CD14-positive monocyte (primary cell): ENCODE data around the gene COL6A1. TPM values are rescaled to one million over a fixed set of nuclear protein-coding genes. Genes with fewer than 3 reads are reported as not detected.

Experiments
- DNase-seq, 3 donors: peaks; one replicate each; pipeline ENCODE4 v3.0.0-alpha.2; 2011 to 2022
- H2AFZ ChIP-seq: 2 replicates; pipeline ENCODE4 v1.6.0; 2012; ENCODE audit warnings: mild to moderate bottlenecking, low read depth, low read length, inconsistent platforms; ENCODE audit not compliant: insufficient read depth, poor library complexity, severe bottlenecking
- H3K27ac ChIP-seq, 2 donors: 1 replicate in 1 of 2; 2 replicates in 1 of 2; pipeline ENCODE4 v1.5.1; 2012 to 2013; ENCODE audit warnings: low read length in 2 of 2, control low read depth in 1 of 2, inconsistent platforms in 1 of 2, low read depth in 1 of 2, mild to moderate bottlenecking in 1 of 2
- H3K27me3 ChIP-seq, 2 donors: one replicate each; pipeline versions ENCODE4 v1.6.0 to v1.6.1; 2011 to 2013; ENCODE audit warnings: low read length in 2 of 2; ENCODE audit not compliant: control insufficient read depth in 2 of 2, insufficient read depth in 2 of 2
- H3K36me3 ChIP-seq, 2 donors: replicated peaks in 1 of 2; 1 replicate in 1 of 2; 2 replicates in 1 of 2; pipeline versions ENCODE4 v1.5.1 to v1.6.1; 2012 to 2013; ENCODE audit warnings: low read length in 2 of 2, control low read depth in 1 of 2, inconsistent platforms in 1 of 2, mild to moderate bottlenecking in 1 of 2; ENCODE audit not compliant: insufficient read depth in 2 of 2, control insufficient read depth in 1 of 2
- H3K4me1 ChIP-seq, 2 donors: 1 replicate in 1 of 2; 2 replicates in 1 of 2; pipeline versions ENCODE4 v1.5.1 to v1.6.1; 2012 to 2013; ENCODE audit warnings: low read length in 2 of 2, control low read depth in 1 of 2, inconsistent platforms in 1 of 2, mild to moderate bottlenecking in 1 of 2, moderate library complexity in 1 of 2; ENCODE audit not compliant: insufficient read depth in 2 of 2, control insufficient read depth in 1 of 2
- H3K4me2 ChIP-seq: replicated peaks from 2 replicates; pipeline ENCODE3; 2012; ENCODE audit warnings: low read length, moderate library complexity, mild to moderate bottlenecking; ENCODE audit not compliant: poor library complexity, severe bottlenecking; ENCODE audit errors: extremely low read depth
- H3K4me3 ChIP-seq, 3 experiments: fragments of 200-600 bp in 1 of 3; sonication (generic) in 1 of 3; replicated peaks in 1 of 3; 1 replicate in 2 of 3; 2 replicates in 1 of 3; pipeline ENCODE4 v1.5.1; 2011 to 2013; ENCODE audit warnings: low read length in 3 of 3, mild to moderate bottlenecking in 3 of 3, control low read depth in 2 of 3, low read depth in 2 of 3, inconsistent platforms in 1 of 3, moderate library complexity in 1 of 3
- H3K79me2 ChIP-seq: 2 replicates; pipeline ENCODE4 v1.6.0; 2012; ENCODE audit warnings: mild to moderate bottlenecking, control low read depth, inconsistent platforms, low read length, moderate library complexity; ENCODE audit not compliant: insufficient read depth
- H3K9ac ChIP-seq: 2 replicates; pipeline ENCODE4 v1.6.0; 2017; ENCODE audit warnings: low read length, mild to moderate bottlenecking; ENCODE audit not compliant: insufficient read depth, poor library complexity, severe bottlenecking
- H3K9me3 ChIP-seq, 2 donors: replicated peaks in 1 of 2; 1 replicate in 1 of 2; 2 replicates in 1 of 2; pipeline versions ENCODE4 v1.5.1 to v1.6.1; 2012 to 2013; ENCODE audit warnings: low read length in 2 of 2, control low read depth in 1 of 2; ENCODE audit not compliant: control insufficient read depth in 1 of 2, insufficient read depth in 1 of 2
- H4K20me1 ChIP-seq: 2 replicates; pipeline ENCODE4 v1.6.0; 2012; ENCODE audit warnings: mild to moderate bottlenecking, low read length, control low read depth, moderate library complexity; ENCODE audit not compliant: insufficient read depth
- H3K27ac Mint-ChIP-seq, 7 donors: one replicate each; pipeline ENCODE4 v1.8.0; 2020; ENCODE audit warnings: mild to moderate bottlenecking in 7 of 7, mixed read lengths in 7 of 7, moderate library complexity in 6 of 7, inconsistent platforms in 2 of 7
- H3K27me3 Mint-ChIP-seq, 3 donors: one replicate each; pipeline ENCODE4 v1.8.0; 2021 to 2022; ENCODE audit warnings: low read depth in 3 of 3, mild to moderate bottlenecking in 3 of 3, mixed read lengths in 3 of 3, moderate library complexity in 3 of 3, inconsistent platforms in 1 of 3
- H3K36me3 Mint-ChIP-seq, 2 donors: one replicate each; pipeline ENCODE4 v1.8.0; 2020; ENCODE audit warnings: mixed read lengths in 2 of 2, inconsistent platforms in 1 of 2, mild to moderate bottlenecking in 1 of 2
- H3K4me1 Mint-ChIP-seq: one replicate; pipeline ENCODE4 v1.8.0; 2020; ENCODE audit warnings: mild to moderate bottlenecking, mixed read lengths
- H3K4me3 Mint-ChIP-seq, 2 donors: one replicate each; pipeline ENCODE4 v1.8.0; 2020; ENCODE audit warnings: mild to moderate bottlenecking in 2 of 2, mixed read lengths in 2 of 2, moderate library complexity in 1 of 2
- H3K9me3 Mint-ChIP-seq, 7 donors: one replicate each; pipeline ENCODE4 v1.8.0; 2020 to 2022; ENCODE audit warnings: mixed read lengths in 7 of 7, mild to moderate bottlenecking in 6 of 7, moderate library complexity in 6 of 7, inconsistent platforms in 2 of 7
- CTCF ChIP-seq: fragments of 200-600 bp; IDR thresholded peaks from one replicate; pipeline ENCODE4 v1.8.0; 2022; ENCODE audit warnings: antibody characterized with exemption, mild to moderate bottlenecking
- WGBS: methylation state at CpG from one replicate; pipeline ENCODE4 v1.1.5; 2013; ENCODE audit warnings: missing lambda C conversion rate; ENCODE audit not compliant: insufficient coverage; 5-methylcytosine and 5-hydroxymethylcytosine counted together
- intact Hi-C, 2 donors: fragments of 100-400 bp; cut with micrococcal nuclease; formaldehyde crosslinking; loops; one replicate each; pipeline versions ENCODE4 v1.15.0 to v1.15.1; 2023
- polyA plus RNA-seq, 3 donors: library from polyadenylated mRNA; depleted of rRNA in 1 of 3; unstranded in 2 of 3; stranded (reverse) in 1 of 3; fragments of 300-500 nt in 2 of 3; fragments of >200 nt in 1 of 3; fragmentation: Illumina TruSeq in 2 of 3; gene quantifications; 1 replicate in 2 of 3; 2 replicates in 1 of 3; pipeline ENCODE4 v1.2.3, GENCODE V29; 2012 to 2021

The COL6A1 gene
- polyA plus RNA-seq, 3 donors = 0.08 to 0.11 (median 0.10) TPM

DNA sequence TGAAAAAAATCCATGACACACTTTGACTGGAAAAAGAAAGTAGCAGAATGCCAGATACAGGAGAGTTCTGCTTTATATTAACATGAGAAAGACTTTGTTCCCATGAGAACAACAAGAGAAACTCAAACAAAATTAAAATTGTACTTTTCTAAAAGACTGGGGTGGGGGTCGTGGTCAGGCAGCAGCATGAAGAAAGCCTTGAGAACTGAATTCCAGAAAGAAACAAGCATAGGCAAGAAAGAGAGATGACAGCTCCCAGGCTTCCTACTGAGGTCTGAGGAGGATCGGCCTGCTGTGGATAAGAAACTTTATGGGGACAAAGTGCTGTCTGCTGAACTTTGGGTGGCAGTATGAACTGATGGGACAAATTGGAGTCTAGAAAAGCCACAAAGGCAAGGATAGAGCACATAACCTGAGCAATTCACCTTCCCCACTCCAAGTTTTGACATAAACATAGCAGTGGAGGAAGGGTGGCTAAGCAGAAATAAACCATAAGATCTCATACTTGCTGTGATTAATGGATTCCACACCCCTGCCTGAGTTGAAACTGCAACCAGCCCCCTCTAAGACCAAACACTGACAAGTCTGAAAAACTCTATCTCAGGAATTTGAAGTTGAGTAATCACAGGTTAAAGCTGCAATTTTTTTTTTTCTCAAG, 43.7 kb downstream of the COL6A1 start:
- no peak overlapping the region for H3K4me3 ChIP-seq
- no peak for TF ChIP-seq CTCF
- no peaks in the 10 kb centered on the region for H3K79me2 ChIP-seq
- H4K20me1 ChIP-seq = no peaks in the 10 kb centered on the region
- peaks cover 0 to 13% (median 0%) of the 10 kb centered on the region in 7 donors for H3K9me3 Mint-ChIP-seq
- DNase-seq = no peak
- H3K27ac Mint-ChIP-seq = no peak overlapping the region
- no peak overlapping the region for H3K27ac ChIP-seq
- no peak overlapping the region for H3K9ac ChIP-seq
- H3K27me3 ChIP-seq = no peaks in the 10 kb centered on the region
- peaks cover 5 to 22% (median 13%) of the 10 kb centered on the region in 3 donors for H3K27me3 Mint-ChIP-seq
- no peaks in the 10 kb centered on the region for H3K9me3 ChIP-seq
- 83% methylated on average over 1 of the region's 2 CpGs for WGBS
- no peak overlapping the region for H3K4me3 Mint-ChIP-seq
- H3K4me2 ChIP-seq = no peak overlapping the region
- H3K4me1 Mint-ChIP-seq = no peaks in the 10 kb centered on the region
- no peaks in the 10 kb centered on the region for H3K4me1 ChIP-seq
- no peak overlapping the region for H2AFZ ChIP-seq
- no peaks in the 10 kb centered on the region for H3K36me3 Mint-ChIP-seq
- intact Hi-C loops = no loop called here
- H3K36me3 ChIP-seq = no peaks in the 10 kb centered on the region

GRCh38 chr21:46027851-46028493, 46.4 kb downstream of the COL6A1 start:
- TF ChIP-seq CTCF = no peak
- WGBS = 80% methylated on average over 2 of the region's 3 CpGs
- Histone ChIP-seq H3K27me3 (no peaks in the 10 kb centered on the region), H3K79me2 (no peaks in the 10 kb centered on the region), H3K4me2 (no peak overlapping the region), H3K9ac (no peak overlapping the region), H3K4me1 (no peaks in the 10 kb centered on the region), H3K27ac (no peak overlapping the region), H3K9me3 (no peaks in the 10 kb centered on the region), H3K36me3 (no peaks in the 10 kb centered on the region), H3K4me3 (no peak overlapping the region), H2AFZ (no peak overlapping the region), H4K20me1 (no peaks in the 10 kb centered on the region)
- DNase-seq = no peak
- intact Hi-C loops = no loop called here
- Mint-ChIP-seq H3K4me1 (no peaks in the 10 kb centered on the region), H3K9me3 (peaks cover 0 to 18% (median 3%) of the 10 kb centered on the region in 7 donors), H3K36me3 (no peaks in the 10 kb centered on the region), H3K4me3 (no peak overlapping the region), H3K27me3 (peaks cover 5 to 17% (median 16%) of the 10 kb centered on the region in 3 donors), H3K27ac (no peak overlapping the region)
